C4-2B (cell line): Measurements from ENCODE around the gene CC2D2A.

ENCODE experiments used
- CTCF ChIP-seq: fragments of 450-650 bp; conservative IDR thresholded peaks from 2 replicates; pipeline ENCODE4 v1.5.1; 2017; ENCODE audit warnings: mild to moderate bottlenecking
- ZFX ChIP-seq: fragments of 450-650 bp; IDR thresholded peaks from 2 replicates; pipeline ENCODE4 v1.6.1; 2017

- TF ChIP-seq CTCF (no peak), ZFX (no peak)
Measured at GRCh38 chr4:15612136-15612535, 142.5 kb downstream of the CC2D2A start.
